NCI-H187 treated with DMSO at 0.1 percent for 48 hours (cell line): ENCODE measurements around the gene LRRN2.
"Not testable (repeated sequence)": the region's sequence is repeated elsewhere in the genome, so short reads cannot be mapped to it uniquely, and the experiment has no call there.

Experiments
- DNase-seq: peaks from one replicate; lab custom pipeline; 2025; lab: John Stamatoyannopoulos, UW

The LRRN2 gene

DNA sequence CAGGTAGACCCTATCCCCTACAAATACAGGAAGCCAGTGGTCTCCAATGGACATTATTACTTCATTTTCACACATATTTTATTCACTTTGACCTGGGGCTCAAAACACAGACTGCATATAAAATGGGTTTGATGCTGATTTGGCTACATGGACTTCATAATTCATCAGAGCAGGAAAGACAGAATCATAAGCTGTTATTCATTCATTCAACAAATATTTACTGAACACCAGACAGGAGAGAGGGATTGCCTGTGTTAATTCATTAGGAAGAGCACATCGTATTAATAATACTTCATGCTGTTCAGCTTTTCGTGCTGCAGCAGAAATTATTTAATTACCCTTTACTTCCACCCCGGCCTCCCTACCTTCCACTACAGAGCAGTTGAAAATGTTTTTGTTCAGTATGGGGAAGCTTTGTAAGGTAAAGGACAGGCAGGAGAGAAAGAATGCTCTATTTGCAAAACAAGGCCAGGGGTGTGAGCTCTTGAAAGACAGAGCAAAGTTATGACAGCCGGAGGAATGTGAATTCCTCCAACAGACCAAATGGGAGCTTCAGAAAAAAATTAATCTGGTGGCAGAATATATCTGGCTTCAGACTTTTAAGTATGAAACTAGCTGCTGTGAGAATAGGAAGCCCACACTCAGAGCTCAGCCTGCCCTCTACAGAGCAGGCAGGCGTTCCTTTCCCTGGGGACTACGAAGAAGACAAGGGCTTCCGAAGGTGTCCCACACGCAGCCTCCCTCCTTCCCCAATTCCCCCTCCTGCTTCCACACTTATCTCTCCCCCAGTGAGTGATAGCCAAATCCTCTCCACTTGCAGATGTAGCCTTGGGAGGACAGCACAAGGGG, 111.3 kb downstream of the LRRN2 start:
- no peak for DNase-seq

DNA sequence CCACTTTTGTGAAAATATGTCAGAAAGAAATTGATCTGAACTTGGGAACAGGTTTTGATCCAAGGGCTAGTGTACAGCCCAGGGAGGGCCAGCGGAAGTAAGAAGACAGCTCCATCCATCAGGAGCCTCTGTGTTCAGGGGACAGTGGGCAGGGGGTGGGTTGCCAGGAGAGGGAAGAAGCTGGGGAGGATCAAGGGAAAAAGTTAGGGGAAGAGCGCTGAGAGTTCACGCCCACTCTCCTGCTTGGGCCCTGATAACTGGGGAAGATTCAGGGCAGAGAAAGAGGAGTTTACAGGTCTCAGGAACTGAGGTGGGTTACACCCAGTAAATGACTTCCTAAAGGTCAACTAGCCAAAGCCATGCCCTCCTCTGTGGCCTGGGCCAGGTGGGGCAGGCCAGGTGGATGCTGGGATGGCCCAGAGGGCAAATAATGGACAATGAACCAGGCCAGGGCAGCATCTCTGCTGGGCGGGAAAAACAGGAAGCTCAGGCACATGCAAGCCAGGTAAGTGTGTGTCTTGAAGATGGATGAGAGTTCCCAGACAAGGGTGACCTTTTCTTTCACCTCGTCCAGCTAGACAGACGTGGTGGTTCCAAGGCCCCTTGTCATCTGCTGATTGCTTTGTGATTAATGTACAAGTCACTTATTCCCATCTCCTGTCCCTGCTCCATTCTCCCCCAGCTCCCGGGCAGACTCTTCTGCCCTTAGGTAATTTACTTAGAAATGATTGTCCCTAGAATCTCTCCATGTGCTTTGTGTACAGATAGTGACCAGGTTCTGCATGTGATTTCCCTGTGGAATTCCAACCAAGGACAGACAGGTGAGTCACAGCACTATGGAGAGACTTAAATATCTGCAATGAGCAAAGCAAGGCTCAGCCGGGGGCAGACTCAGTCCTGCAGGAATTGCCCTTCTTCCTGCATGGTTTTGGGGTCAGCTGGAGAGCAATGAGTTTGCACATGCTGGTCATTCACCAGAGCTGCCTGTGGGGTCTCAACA, 112.3 kb downstream of the LRRN2 start:
- no peak for DNase-seq

DNA sequence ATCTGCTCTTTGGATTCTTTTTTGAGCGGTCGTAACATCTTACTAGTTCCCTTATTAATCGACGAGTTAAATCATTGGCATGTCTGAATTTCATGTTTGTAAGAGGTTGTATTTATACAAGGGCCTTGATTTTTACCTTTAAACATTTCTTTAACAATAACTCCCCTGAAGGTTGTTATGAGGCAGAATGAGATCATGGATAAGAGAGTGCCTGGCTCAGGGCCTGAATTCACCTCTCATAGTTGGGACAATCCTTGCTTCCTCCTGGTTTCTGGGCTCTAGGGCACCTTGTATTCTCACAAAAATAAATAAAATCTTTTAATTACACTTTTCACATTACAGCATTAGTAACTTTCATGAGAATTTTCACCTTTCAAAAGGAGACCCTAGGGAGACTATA, 113.9 kb downstream of the LRRN2 start:
- no peak for DNase-seq

DNA sequence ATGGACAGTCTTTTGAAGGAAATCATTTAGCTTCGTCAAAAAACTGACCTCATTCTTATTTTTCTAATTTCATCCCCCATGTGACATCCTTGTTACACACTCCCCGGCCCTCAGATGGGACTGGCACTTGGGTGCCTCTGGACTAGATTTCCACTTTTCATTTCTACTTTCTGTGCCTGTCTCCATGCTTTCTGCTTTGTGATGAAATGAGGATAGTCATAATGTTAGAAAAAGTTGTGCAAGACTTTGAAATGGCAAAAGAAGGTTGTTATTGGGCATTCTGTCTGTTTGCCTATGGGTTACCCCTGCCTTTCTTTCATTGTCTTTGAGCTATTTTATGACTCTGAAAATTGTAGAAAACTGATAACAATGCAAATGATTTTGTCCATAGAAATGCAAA, 114.4 kb downstream of the LRRN2 start:
- no peak for DNase-seq

DNA sequence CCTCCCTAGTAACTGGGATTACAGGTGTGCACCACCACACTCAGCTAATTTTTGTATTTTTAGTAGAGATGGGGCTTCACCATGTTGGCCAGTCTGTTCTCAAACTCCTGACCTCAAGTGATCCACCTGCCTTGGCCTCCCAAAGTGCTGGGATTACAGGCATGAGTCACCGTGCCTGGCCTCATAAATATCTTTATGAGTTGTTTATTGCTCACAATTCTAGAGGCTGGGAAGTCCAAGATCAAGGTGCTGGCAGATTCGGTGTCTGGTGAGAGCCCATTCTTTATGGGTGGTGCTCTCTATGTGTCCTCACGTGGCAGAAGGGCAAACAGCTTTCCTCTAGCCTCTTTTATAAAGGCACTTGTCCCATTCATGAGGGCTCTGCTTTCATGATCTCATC, 115.5 kb downstream of the LRRN2 start:
- DNase-seq, result not testable (repeated sequence)

DNA sequence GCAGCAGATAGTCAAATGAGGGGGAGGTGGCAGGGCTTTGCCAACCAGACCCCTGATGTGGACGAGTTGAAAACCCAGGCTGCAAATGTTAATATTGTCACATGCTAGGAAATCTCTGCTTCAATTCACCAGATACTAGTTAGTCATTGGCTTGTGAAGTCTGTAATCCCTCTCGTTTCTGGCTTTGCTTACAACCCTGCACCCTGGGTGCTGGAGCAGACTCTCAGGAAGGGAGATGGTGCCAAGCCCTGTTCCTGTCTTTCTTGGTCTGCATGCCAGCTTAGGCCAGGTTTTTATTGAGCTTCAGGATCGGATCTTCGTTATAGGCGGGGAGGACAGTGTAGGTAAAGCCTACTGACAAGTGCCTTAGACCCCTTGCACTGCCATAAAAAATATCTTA, 116.1 kb downstream of the LRRN2 start:
- DNase-seq, result no peak

DNA sequence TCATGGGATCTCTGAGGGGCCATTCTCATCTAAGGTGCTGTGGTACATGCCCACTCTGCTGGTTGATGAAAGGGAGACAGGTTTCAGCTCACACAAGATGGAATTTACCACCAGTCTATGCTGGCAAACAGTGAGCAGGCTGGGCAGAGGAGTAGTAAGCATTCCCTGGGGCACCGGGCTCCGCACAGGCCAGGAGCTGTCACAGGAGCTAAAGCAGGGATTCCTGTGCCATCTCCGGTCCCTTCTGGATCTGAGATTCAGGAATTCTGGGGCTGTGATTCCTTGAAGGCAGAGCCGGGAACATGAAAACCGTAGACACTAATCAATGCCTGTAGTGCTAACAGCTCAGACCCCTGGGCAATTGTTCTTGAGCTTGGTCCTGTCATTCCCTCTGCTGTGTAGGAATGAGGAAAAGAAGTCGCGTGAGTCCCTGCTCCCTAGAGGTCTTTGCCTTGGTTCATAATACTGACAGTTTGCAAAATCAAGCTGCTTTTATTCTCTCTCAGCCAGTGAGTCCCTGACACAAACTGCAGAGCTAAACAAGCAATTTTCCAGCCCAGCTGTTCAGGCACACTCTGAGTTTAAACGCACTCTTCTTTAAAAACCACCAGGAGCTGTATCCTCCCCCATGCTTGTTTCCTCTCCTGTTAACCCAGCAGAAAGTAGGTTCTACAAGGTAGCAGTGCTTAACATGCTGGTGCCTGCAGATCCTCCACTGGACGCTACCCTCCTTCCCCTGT, 116.8 kb downstream of the LRRN2 start:
- no peak for DNase-seq
